Panc1 (cell line): ENCODE results near the gene MOB1B.

Experiments used
- POLR2AphosphoS5 ChIP-seq: IDR thresholded peaks from 2 replicates; pipeline ENCODE4 v1.6.1; 2012; ENCODE audit warnings: mild to moderate bottlenecking, low read depth, low read length, moderate library complexity
- SIN3A ChIP-seq: IDR thresholded peaks from 2 replicates; pipeline ENCODE4 v1.6.1; 2012; ENCODE audit warnings: low read depth, mild to moderate bottlenecking, low read length, moderate library complexity, borderline replicate concordance; ENCODE audit not compliant: insufficient read depth
- TCF7L2 ChIP-seq: IDR thresholded peaks from 2 replicates; pipeline ENCODE4 v1.6.1; 2011; ENCODE audit warnings: mild to moderate bottlenecking, low read depth, low read length, inconsistent platforms
- TF ChIP-seq, protein P1 (sequence below): fragments of 450-650 bp; IDR thresholded peaks from 2 replicates; pipeline ENCODE4 v1.5.1; 2017; ENCODE audit warnings: mild to moderate bottlenecking
- TF ChIP-seq, protein P2 (sequence below), 2 experiments: IDR thresholded peaks; 2 replicates each; pipeline ENCODE4 v1.6.1; 2011 to 2012; ENCODE audit warnings: low read depth in 2 of 2, control low read depth in 1 of 2, low read length in 1 of 2, mild to moderate bottlenecking in 1 of 2, moderate library complexity in 1 of 2; ENCODE audit not compliant: insufficient read depth in 1 of 2

DNA sequence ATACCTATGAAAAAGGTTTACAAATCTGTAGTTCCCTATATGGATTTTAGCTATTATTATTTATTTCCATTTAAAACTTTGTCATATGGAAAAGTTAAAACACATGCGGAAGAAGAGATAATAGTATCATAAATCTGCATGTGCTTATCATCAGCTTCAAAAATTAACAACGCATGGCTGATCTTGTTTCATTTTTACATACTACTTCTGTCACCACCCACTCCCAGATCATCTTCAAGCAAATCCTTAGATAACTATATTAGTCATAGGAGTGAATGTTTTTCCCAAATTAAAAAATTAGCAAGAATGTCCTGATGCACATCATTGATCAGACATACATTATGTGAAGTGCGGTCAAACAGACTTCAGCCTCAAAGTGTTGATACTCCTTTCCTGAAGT, 24.6 kb upstream of the MOB1B start:
- TF ChIP-seq, protein P1, sequence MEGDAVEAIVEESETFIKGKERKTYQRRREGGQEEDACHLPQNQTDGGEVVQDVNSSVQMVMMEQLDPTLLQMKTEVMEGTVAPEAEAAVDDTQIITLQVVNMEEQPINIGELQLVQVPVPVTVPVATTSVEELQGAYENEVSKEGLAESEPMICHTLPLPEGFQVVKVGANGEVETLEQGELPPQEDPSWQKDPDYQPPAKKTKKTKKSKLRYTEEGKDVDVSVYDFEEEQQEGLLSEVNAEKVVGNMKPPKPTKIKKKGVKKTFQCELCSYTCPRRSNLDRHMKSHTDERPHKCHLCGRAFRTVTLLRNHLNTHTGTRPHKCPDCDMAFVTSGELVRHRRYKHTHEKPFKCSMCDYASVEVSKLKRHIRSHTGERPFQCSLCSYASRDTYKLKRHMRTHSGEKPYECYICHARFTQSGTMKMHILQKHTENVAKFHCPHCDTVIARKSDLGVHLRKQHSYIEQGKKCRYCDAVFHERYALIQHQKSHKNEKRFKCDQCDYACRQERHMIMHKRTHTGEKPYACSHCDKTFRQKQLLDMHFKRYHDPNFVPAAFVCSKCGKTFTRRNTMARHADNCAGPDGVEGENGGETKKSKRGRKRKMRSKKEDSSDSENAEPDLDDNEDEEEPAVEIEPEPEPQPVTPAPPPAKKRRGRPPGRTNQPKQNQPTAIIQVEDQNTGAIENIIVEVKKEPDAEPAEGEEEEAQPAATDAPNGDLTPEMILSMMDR, result no peak
- TF ChIP-seq TCF7L2 (no peak), POLR2AphosphoS5 (no peak), SIN3A (no peak)
- TF ChIP-seq, protein P2, sequence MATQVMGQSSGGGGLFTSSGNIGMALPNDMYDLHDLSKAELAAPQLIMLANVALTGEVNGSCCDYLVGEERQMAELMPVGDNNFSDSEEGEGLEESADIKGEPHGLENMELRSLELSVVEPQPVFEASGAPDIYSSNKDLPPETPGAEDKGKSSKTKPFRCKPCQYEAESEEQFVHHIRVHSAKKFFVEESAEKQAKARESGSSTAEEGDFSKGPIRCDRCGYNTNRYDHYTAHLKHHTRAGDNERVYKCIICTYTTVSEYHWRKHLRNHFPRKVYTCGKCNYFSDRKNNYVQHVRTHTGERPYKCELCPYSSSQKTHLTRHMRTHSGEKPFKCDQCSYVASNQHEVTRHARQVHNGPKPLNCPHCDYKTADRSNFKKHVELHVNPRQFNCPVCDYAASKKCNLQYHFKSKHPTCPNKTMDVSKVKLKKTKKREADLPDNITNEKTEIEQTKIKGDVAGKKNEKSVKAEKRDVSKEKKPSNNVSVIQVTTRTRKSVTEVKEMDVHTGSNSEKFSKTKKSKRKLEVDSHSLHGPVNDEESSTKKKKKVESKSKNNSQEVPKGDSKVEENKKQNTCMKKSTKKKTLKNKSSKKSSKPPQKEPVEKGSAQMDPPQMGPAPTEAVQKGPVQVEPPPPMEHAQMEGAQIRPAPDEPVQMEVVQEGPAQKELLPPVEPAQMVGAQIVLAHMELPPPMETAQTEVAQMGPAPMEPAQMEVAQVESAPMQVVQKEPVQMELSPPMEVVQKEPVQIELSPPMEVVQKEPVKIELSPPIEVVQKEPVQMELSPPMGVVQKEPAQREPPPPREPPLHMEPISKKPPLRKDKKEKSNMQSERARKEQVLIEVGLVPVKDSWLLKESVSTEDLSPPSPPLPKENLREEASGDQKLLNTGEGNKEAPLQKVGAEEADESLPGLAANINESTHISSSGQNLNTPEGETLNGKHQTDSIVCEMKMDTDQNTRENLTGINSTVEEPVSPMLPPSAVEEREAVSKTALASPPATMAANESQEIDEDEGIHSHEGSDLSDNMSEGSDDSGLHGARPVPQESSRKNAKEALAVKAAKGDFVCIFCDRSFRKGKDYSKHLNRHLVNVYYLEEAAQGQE (IDR thresholded peaks at IDR 0.05; ENCODE audit: insufficient read depth in 1 of 2, low read depth in 2 of 2, low read length in 1 of 2), result no peak
